ENCODE results near the gene CHPT1.

The CHPT1 gene

DNA sequence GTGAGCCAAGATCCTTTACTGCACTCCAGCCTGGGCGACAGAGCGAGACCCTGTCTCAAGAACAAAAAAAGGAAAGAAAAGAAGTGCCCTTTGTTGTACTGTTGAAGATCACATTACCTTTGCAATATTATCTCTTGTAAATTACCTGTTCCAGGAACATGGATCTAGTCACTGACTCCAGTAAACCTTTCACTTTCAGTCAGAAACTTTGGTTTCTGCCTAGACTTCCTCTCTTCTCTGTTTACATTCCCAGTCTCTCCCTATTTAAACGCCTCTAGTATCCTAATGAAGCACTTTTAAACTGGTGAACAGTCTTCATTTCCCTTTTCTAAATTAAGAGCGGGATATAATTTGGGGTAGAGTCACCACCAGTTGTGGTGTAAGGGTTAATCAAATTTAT lies 12.8 kb downstream of the CHPT1 start:
- H3K27ac ChIP-seq (ENCODE audit: low read depth, low read length) = no peak overlapping the region

DNA sequence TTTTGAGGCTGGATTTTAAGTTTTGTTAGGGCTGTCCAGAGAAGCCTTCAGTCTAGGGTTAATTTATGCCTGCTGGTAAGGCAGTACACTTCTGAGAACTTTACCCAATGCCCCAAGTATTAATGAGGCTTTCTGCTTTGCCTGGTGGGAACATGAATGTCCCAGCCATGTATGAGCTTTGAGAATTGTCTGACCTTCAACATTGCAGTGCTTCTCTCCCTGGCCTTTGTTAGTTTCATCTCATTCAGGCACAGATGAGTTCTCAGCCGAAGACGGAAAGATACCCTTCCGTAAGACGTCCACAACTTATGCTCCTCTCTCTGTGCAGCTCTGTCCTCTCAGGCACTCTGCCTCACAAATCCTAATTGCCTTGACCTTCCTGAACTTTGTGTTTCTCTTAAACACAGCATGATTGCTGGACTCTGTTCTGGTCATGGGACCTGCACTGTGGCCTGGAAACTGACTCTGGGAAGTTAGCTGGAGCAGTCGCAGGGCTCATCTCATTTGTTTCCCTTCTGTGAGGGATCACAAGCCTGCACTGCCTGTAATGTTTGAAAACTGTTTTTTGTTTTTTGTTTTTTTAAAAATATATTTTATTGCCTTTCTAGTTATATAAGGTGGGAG lies 15.7 kb downstream of the CHPT1 start:
- no peaks in the 10 kb centered on the region for H3F3A ChIP-seq (ENCODE audit: insufficient read depth)
- H3K9ac ChIP-seq (ENCODE audit: low read length) = no peak overlapping the region
- H3K27ac ChIP-seq (ENCODE audit: low read depth, low read length) = no peak overlapping the region
- no peaks in the 10 kb centered on the region for H3K79me2 ChIP-seq (ENCODE audit: insufficient read depth, low read length)
- no peak overlapping the region for H2AFZ ChIP-seq (ENCODE audit: low read depth, low read length, severe bottlenecking)
- no peaks in the 10 kb centered on the region for H3K36me3 ChIP-seq (ENCODE audit: low read length)
- no peak overlapping the region for H3K4me2 ChIP-seq (ENCODE audit: low read depth, low read length, poor library complexity, severe bottlenecking)
- TF ChIP-seq, protein P1, sequence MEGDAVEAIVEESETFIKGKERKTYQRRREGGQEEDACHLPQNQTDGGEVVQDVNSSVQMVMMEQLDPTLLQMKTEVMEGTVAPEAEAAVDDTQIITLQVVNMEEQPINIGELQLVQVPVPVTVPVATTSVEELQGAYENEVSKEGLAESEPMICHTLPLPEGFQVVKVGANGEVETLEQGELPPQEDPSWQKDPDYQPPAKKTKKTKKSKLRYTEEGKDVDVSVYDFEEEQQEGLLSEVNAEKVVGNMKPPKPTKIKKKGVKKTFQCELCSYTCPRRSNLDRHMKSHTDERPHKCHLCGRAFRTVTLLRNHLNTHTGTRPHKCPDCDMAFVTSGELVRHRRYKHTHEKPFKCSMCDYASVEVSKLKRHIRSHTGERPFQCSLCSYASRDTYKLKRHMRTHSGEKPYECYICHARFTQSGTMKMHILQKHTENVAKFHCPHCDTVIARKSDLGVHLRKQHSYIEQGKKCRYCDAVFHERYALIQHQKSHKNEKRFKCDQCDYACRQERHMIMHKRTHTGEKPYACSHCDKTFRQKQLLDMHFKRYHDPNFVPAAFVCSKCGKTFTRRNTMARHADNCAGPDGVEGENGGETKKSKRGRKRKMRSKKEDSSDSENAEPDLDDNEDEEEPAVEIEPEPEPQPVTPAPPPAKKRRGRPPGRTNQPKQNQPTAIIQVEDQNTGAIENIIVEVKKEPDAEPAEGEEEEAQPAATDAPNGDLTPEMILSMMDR (IDR thresholded peaks at IDR 0.05; ENCODE audit: insufficient read depth, low read length, poor library complexity, severe bottlenecking) = no peak
- no peak for TF ChIP-seq EZH2phosphoT487 (conservative IDR thresholded peaks at IDR 0.05; ENCODE audit: low read length)
- no peaks in the 10 kb centered on the region for H3K27me3 ChIP-seq (ENCODE audit: low read length)
- H3K4me3 ChIP-seq (ENCODE audit: insufficient read depth, low read length, poor library complexity, severe bottlenecking) = no peak overlapping the region
- H3K9me2 ChIP-seq (replicated peaks; ENCODE audit: insufficient read depth, low read length) = no peaks in the 10 kb centered on the region
- no peaks in the 10 kb centered on the region for H4K20me1 ChIP-seq (ENCODE audit: low read depth, low read length)
- no peaks in the 10 kb centered on the region for H3K9me3 ChIP-seq (ENCODE audit: insufficient read depth, low read length)

More for the DNA sequence above, 12.8 kb downstream of the CHPT1 start:
- no peak overlapping the region for H3K4me3 ChIP-seq (ENCODE audit: insufficient read depth, low read length, poor library complexity, severe bottlenecking)
- no peaks in the 10 kb centered on the region for H3K79me2 ChIP-seq (ENCODE audit: insufficient read depth, low read length)
- no peaks in the 10 kb centered on the region for H3K27me3 ChIP-seq (ENCODE audit: low read length)
- H3K9me2 ChIP-seq (replicated peaks; ENCODE audit: insufficient read depth, low read length) = no peaks in the 10 kb centered on the region
- H3K36me3 ChIP-seq (ENCODE audit: low read length) = no peaks in the 10 kb centered on the region
- H3K4me2 ChIP-seq (ENCODE audit: low read depth, low read length, poor library complexity, severe bottlenecking) = no peak overlapping the region
- no peak overlapping the region for H2AFZ ChIP-seq (ENCODE audit: low read depth, low read length, severe bottlenecking)
- H3F3A ChIP-seq (ENCODE audit: insufficient read depth) = no peaks in the 10 kb centered on the region
- no peaks in the 10 kb centered on the region for H4K20me1 ChIP-seq (ENCODE audit: low read depth, low read length)
- TF ChIP-seq EZH2phosphoT487 (conservative IDR thresholded peaks at IDR 0.05; ENCODE audit: low read length) = no peak
- TF ChIP-seq, protein P1 (IDR thresholded peaks at IDR 0.05; ENCODE audit: insufficient read depth, low read length, poor library complexity, severe bottlenecking) = no peak
- H3K9ac ChIP-seq (ENCODE audit: low read length) = no peak overlapping the region
- H3K9me3 ChIP-seq (ENCODE audit: insufficient read depth, low read length) = no peaks in the 10 kb centered on the region

DNA sequence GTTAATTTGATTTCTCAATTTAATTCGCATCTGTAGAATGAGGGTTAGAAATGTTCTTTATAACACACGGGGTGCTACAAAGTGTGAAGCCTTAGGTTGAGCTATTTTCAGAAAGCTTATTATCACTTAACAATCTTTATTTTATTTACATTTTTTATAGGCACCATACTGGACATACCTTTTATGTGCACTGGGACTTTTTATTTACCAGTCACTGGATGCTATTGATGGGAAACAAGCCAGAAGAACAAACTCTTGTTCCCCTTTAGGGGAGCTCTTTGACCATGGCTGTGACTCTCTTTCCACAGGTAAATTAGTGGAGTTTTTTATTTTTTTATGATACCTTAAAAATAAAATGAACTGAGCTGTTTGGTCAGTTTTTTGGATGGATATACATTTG lies 16.5 kb downstream of the CHPT1 start:
- Histone ChIP-seq H3K4me3 (ENCODE audit: insufficient read depth, low read length, poor library complexity, severe bottlenecking) (no peak overlapping the region), H3K9ac (ENCODE audit: low read length) (no peak overlapping the region), H3K36me3 (ENCODE audit: low read length) (no peaks in the 10 kb centered on the region), H3K9me3 (ENCODE audit: insufficient read depth, low read length) (no peaks in the 10 kb centered on the region), H3K27me3 (ENCODE audit: low read length) (no peaks in the 10 kb centered on the region), H4K20me1 (ENCODE audit: low read depth, low read length) (no peaks in the 10 kb centered on the region), H3K9me2 (replicated peaks; ENCODE audit: insufficient read depth, low read length) (no peaks in the 10 kb centered on the region), H3K27ac (ENCODE audit: low read depth, low read length) (no peak overlapping the region), H2AFZ (ENCODE audit: low read depth, low read length, severe bottlenecking) (no peak overlapping the region), H3K79me2 (ENCODE audit: insufficient read depth, low read length) (no peaks in the 10 kb centered on the region), H3K4me2 (ENCODE audit: low read depth, low read length, poor library complexity, severe bottlenecking) (no peak overlapping the region), H3F3A (ENCODE audit: insufficient read depth) (no peaks in the 10 kb centered on the region)
- no peak for TF ChIP-seq EZH2phosphoT487 (conservative IDR thresholded peaks at IDR 0.05; ENCODE audit: low read length)
- TF ChIP-seq, protein P1 (IDR thresholded peaks at IDR 0.05; ENCODE audit: insufficient read depth, low read length, poor library complexity, severe bottlenecking) = no peak

Data from SU-DHL-6 (cell line).